ENCODE results near the gene CLDN7.
A peak's percentile ranks its signal among the peaks of the same experiment; 100 is the strongest.
"Not testable (repeated sequence)": the region's sequence is repeated elsewhere in the genome, so short reads cannot be mapped to it uniquely, and the experiment has no call there.

CLDN7 gene

GRCh38 chr17:7251661-7252175 is 10.6 kb downstream of the CLDN7 start, which contains the start of gene CTDNEP1:
CTDNEP1 (minus strand) TSS chr17:7251734; CDS start chr17:7251296, 438 bp downstream.
- H3K4me3 ChIP-seq (ENCODE audit: low read depth in 1 of 2, low read length in 2 of 2): peak within 1 kb of the TSS; percentile 79 to 84
- H3K36me3 ChIP-seq (ENCODE audit: control insufficient read depth in 1 of 2, insufficient read depth in 2 of 2, low read length in 2 of 2): peaks cover 19 to 32% of the 10 kb centered on the region in 2 donors
- peaks cover 20 to 37% of the 10 kb centered on the region in 2 donors for H3K4me1 ChIP-seq (ENCODE audit: control insufficient read depth in 1 of 2, insufficient read depth in 2 of 2, low read length in 2 of 2)
- H3K27me3 ChIP-seq (ENCODE audit: low read depth, low read length): no peaks in the 10 kb centered on the region
- H3K9me3 ChIP-seq (ENCODE audit: control insufficient read depth in 1 of 2, low read length in 2 of 2): no peaks in the 10 kb centered on the region
- peak within 1 kb of the TSS; percentile 97 for H3K27ac ChIP-seq (ENCODE audit: low read length)

GRCh38 chr17:7250695-7251627 is 11.3 kb downstream of the CLDN7 start:
- Histone ChIP-seq H3K36me3 (ENCODE audit: control insufficient read depth in 1 of 2, insufficient read depth in 2 of 2, low read length in 2 of 2) (peaks cover 21 to 33% of the 10 kb centered on the region in 2 donors), H3K4me1 (ENCODE audit: control insufficient read depth in 1 of 2, insufficient read depth in 2 of 2, low read length in 2 of 2) (peaks cover 20 to 37% of the 10 kb centered on the region in 2 donors), H3K4me3 (ENCODE audit: low read depth in 1 of 2, low read length in 2 of 2) (peak overlapping the region; percentile 76 to 84), H3K27me3 (ENCODE audit: low read depth, low read length) (no peaks in the 10 kb centered on the region), H3K27ac (ENCODE audit: low read length) (peak overlapping the region; percentile 97), H3K9me3 (ENCODE audit: control insufficient read depth in 1 of 2, low read length in 2 of 2) (no peaks in the 10 kb centered on the region)

GRCh38 chr17:7249830-7250229 is 12.4 kb downstream of the CLDN7 start:
- Histone ChIP-seq H3K4me3 (ENCODE audit: low read depth in 1 of 2, low read length in 2 of 2) (peak overlapping the region; percentile 76 to 84), H3K36me3 (ENCODE audit: control insufficient read depth in 1 of 2, insufficient read depth in 2 of 2, low read length in 2 of 2) (peaks cover 21 to 27% of the 10 kb centered on the region in 2 donors), H3K9me3 (ENCODE audit: control insufficient read depth in 1 of 2, low read length in 2 of 2) (no peaks in the 10 kb centered on the region), H3K4me1 (ENCODE audit: control insufficient read depth in 1 of 2, insufficient read depth in 2 of 2, low read length in 2 of 2) (peaks cover 20 to 37% of the 10 kb centered on the region in 2 donors), H3K27me3 (ENCODE audit: low read depth, low read length) (no peaks in the 10 kb centered on the region), H3K27ac (ENCODE audit: low read length) (peak overlapping the region; percentile 61)

GRCh38 chr17:7249214-7249613 is 13.1 kb downstream of the CLDN7 start:
- Histone ChIP-seq H3K4me3 (ENCODE audit: low read depth in 1 of 2, low read length in 2 of 2) (no peak overlapping the region), H3K9me3 (ENCODE audit: control insufficient read depth in 1 of 2, low read length in 2 of 2) (no peaks in the 10 kb centered on the region), H3K27ac (ENCODE audit: low read length) (no peak overlapping the region)

GRCh38 chr17:7248796-7249195 is 13.5 kb downstream of the CLDN7 start:
- H3K36me3 ChIP-seq (ENCODE audit: control insufficient read depth in 1 of 2, insufficient read depth in 2 of 2, low read length in 2 of 2): peaks cover 19 to 21% of the 10 kb centered on the region in 2 donors
- H3K27ac ChIP-seq (ENCODE audit: low read length): no peak overlapping the region
- no peak overlapping the region for H3K4me3 ChIP-seq (ENCODE audit: low read depth in 1 of 2, low read length in 2 of 2)
- no peaks in the 10 kb centered on the region for H3K27me3 ChIP-seq (ENCODE audit: low read depth, low read length)
- H3K9me3 ChIP-seq (ENCODE audit: control insufficient read depth in 1 of 2, low read length in 2 of 2): no peaks in the 10 kb centered on the region
- H3K4me1 ChIP-seq (ENCODE audit: control insufficient read depth in 1 of 2, insufficient read depth in 2 of 2, low read length in 2 of 2): peaks cover 20 to 37% of the 10 kb centered on the region in 2 donors

More at GRCh38 chr17:7249214-7249613, 13.1 kb downstream of the CLDN7 start:
- H3K27me3 ChIP-seq (ENCODE audit: low read depth, low read length): no peaks in the 10 kb centered on the region
- H3K36me3 ChIP-seq (ENCODE audit: control insufficient read depth in 1 of 2, insufficient read depth in 2 of 2, low read length in 2 of 2): peaks cover 19 to 21% of the 10 kb centered on the region in 2 donors
- H3K4me1 ChIP-seq (ENCODE audit: control insufficient read depth in 1 of 2, insufficient read depth in 2 of 2, low read length in 2 of 2): peaks cover 20 to 37% of the 10 kb centered on the region in 2 donors

- H3K4me3 ChIP-seq (ENCODE audit: low read depth in 1 of 2, low read length in 2 of 2): no peak overlapping the region
- H3K27ac ChIP-seq (ENCODE audit: low read length): no peak overlapping the region
- peaks cover 22 to 24% of the 10 kb centered on the region in 2 donors for H3K36me3 ChIP-seq (ENCODE audit: control insufficient read depth in 1 of 2, insufficient read depth in 2 of 2, low read length in 2 of 2)
- no peaks in the 10 kb centered on the region for H3K9me3 ChIP-seq (ENCODE audit: control insufficient read depth in 1 of 2, low read length in 2 of 2)
- H3K27me3 ChIP-seq (ENCODE audit: low read depth, low read length): no peaks in the 10 kb centered on the region
- H3K4me1 ChIP-seq (ENCODE audit: control insufficient read depth in 1 of 2, insufficient read depth in 2 of 2, low read length in 2 of 2): peaks cover 19 to 32% of the 10 kb centered on the region in 2 donors
Observed at GRCh38 chr17:7246779-7247178, 15.5 kb downstream of the CLDN7 start.

DNA sequence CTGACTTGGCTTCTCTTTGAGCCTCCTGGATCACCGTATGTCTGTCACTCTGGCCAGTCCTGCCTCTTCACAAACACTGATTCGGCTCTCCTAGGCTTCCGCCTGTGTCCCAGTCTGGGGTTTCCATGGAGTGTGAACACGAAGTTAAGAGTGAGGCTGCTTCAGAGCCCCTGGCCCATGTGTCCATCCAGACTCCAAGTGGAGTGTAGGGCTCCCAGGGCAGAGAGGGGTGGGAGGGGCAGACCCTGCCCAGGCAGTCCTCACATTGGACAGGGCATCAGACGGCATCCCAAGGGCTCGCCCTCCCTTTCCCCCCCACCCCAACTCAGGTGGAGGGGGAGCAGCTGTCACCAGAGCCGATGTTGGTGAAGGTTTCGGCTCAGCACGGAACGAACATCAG is 18.4 kb downstream of the CLDN7 start:
- not testable (repeated sequence) for H3K9me3 ChIP-seq (ENCODE audit: control insufficient read depth in 1 of 2, low read length in 2 of 2); H3K4me3 ChIP-seq (ENCODE audit: low read depth in 1 of 2, low read length in 2 of 2); H3K27me3 ChIP-seq (ENCODE audit: low read depth, low read length)
- Histone ChIP-seq H3K4me1 (ENCODE audit: control insufficient read depth in 1 of 2, insufficient read depth in 2 of 2, low read length in 2 of 2) (peaks cover 21 to 29% of the 10 kb centered on the region in 2 donors), H3K27ac (ENCODE audit: low read length) (peak overlapping the region; percentile 100), H3K36me3 (ENCODE audit: control insufficient read depth in 1 of 2, insufficient read depth in 2 of 2, low read length in 2 of 2) (peaks cover 27 to 42% of the 10 kb centered on the region in 2 donors)

DNA sequence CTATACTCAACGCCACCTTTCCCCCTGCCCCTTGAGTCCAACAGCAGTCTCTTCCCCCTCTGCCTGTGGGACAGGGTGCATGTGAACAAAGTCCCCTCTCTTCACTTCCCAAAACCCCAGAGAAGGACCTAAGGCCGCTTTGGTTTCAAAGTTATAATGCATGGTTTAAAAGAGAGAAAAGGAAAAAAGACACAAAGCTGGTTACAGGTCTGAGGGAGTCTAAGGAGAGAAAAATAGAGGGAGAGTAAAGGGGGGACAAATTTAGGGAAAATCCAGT is 18.9 kb downstream of the CLDN7 start:
- Histone ChIP-seq H3K27me3 (ENCODE audit: low read depth, low read length) (no peaks in the 10 kb centered on the region), H3K9me3 (ENCODE audit: control insufficient read depth in 1 of 2, low read length in 2 of 2) (no peaks in the 10 kb centered on the region), H3K4me3 (ENCODE audit: low read depth in 1 of 2, low read length in 2 of 2) (peak overlapping the region; percentile 96 to 99), H3K27ac (ENCODE audit: low read length) (peak overlapping the region; percentile 100), H3K36me3 (ENCODE audit: control insufficient read depth in 1 of 2, insufficient read depth in 2 of 2, low read length in 2 of 2) (peaks cover 27 to 42% of the 10 kb centered on the region in 2 donors), H3K4me1 (ENCODE audit: control insufficient read depth in 1 of 2, insufficient read depth in 2 of 2, low read length in 2 of 2) (peaks cover 21 to 25% of the 10 kb centered on the region in 2 donors)

- H3K27me3 ChIP-seq (ENCODE audit: low read depth, low read length): no peaks in the 10 kb centered on the region
- H3K4me3 ChIP-seq (ENCODE audit: low read depth in 1 of 2, low read length in 2 of 2): peak overlapping the region; percentile 96 to 99
- H3K9me3 ChIP-seq (ENCODE audit: control insufficient read depth in 1 of 2, low read length in 2 of 2): no peaks in the 10 kb centered on the region
- H3K27ac ChIP-seq (ENCODE audit: low read length): peak overlapping the region; percentile 100
- peaks cover 21 to 25% of the 10 kb centered on the region in 2 donors for H3K4me1 ChIP-seq (ENCODE audit: control insufficient read depth in 1 of 2, insufficient read depth in 2 of 2, low read length in 2 of 2)
- H3K36me3 ChIP-seq (ENCODE audit: control insufficient read depth in 1 of 2, insufficient read depth in 2 of 2, low read length in 2 of 2): peaks cover 27 to 42% of the 10 kb centered on the region in 2 donors
Observed at GRCh38 chr17:7242717-7243452, 19.4 kb downstream of the CLDN7 start.

DNA sequence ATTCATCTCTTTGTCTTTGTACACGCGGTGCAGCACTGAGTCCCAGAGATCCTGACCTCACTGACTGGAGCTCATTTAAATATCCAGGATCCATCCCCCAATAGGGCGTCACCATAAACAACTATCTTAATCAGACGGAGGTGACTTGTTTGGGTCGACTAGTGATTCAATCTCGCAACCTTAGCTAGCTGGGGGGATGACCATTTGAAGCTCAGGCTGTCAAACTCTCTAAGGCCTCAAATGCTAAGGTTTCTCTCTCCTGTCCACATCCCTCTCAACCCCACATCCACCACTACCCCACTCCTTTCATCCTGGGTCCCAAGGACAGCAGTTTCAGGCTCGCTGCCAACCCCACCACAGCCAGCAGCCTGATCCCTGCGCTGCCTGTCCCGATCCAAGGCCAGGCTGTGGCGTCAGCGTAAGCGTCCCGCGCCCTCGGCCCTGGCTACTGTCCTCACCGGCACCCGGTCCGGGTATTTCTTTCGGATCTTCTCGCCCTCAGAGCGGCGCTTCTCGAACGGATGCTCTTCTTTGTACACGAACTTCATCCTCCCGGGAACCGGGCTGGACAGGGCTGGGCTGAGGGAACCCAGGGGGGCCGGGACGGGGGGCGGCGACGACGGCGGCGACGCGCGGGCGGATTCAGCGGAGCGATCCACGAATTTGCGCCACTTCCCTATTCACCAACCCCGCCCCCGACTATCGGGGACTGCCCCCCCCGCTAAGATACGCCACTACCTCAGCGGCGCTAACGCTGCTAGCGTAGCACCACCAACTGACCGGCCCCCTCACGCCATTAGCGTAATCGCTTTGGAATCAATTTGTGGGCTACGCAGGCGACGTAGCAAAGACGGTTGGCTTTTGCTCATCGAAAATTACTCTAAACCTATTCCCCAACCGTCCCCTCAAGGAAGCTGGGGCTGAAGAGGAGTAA is 20.2 kb downstream of the CLDN7 start, which contains the start of gene GABARAP:
TSS of gene GABARAP (minus strand) at position 667 of the 934 bp plus-strand sequence. CDS start at position 548, 119 bp downstream.
- H3K9me3 ChIP-seq (ENCODE audit: control insufficient read depth in 1 of 2, low read length in 2 of 2): no peaks in the 10 kb centered on the region
- H3K36me3 ChIP-seq (ENCODE audit: control insufficient read depth in 1 of 2, insufficient read depth in 2 of 2, low read length in 2 of 2): peaks cover 28 to 43% of the 10 kb centered on the region in 2 donors
- no peaks in the 10 kb centered on the region for H3K27me3 ChIP-seq (ENCODE audit: low read depth, low read length)
- H3K27ac ChIP-seq (ENCODE audit: low read length): peak within 1 kb of the TSS; percentile 100
- H3K4me1 ChIP-seq (ENCODE audit: control insufficient read depth in 1 of 2, insufficient read depth in 2 of 2, low read length in 2 of 2): peaks cover 26 to 31% of the 10 kb centered on the region in 2 donors
- H3K4me3 ChIP-seq (ENCODE audit: low read depth in 1 of 2, low read length in 2 of 2): peak within 1 kb of the TSS; percentile 96 to 99

All from muscle layer of duodenum (tissue), 2 donors.